Ectodermal cell (in vitro differentiated cells): ENCODE data around the gene ST6GALNAC5.
"Not testable (repeated sequence)": the region's sequence is repeated elsewhere in the genome, so short reads cannot be mapped to it uniquely, and the experiment has no call there.

Source experiments
- H3K27ac ChIP-seq: 2 replicates; pipeline ENCODE4 v1.7.0; 2013; ENCODE audit warnings: mild to moderate bottlenecking, low read depth, low read length; ENCODE audit not compliant: insufficient read depth, poor library complexity, severe bottlenecking
- H3K27me3 ChIP-seq: 2 replicates; pipeline ENCODE4 v1.7.0; 2013; ENCODE audit warnings: mild to moderate bottlenecking, low read length; ENCODE audit not compliant: insufficient read depth, control insufficient read depth, poor library complexity, severe bottlenecking
- H3K36me3 ChIP-seq: one replicate; pipeline ENCODE4 v1.7.0; 2013; ENCODE audit warnings: low read length; ENCODE audit not compliant: control insufficient read depth, insufficient read depth
- H3K4me1 ChIP-seq: one replicate; pipeline ENCODE4 v1.7.0; 2013; ENCODE audit warnings: low read length; ENCODE audit not compliant: control insufficient read depth, insufficient read depth
- H3K4me3 ChIP-seq: 2 replicates; pipeline ENCODE4 v1.7.0; 2013; ENCODE audit warnings: low read depth, low read length, control low read depth; ENCODE audit not compliant: insufficient read depth
- H3K9me3 ChIP-seq: 2 replicates; pipeline ENCODE4 v1.7.0; 2013; ENCODE audit warnings: mild to moderate bottlenecking, low read length, moderate library complexity; ENCODE audit not compliant: control insufficient read depth
- WGBS, 2 experiments: methylation state at CpG; one replicate each; pipeline ENCODE4 v1.1.7; 2013; ENCODE audit warnings: missing lambda C conversion rate in 2 of 2; 5-methylcytosine and 5-hydroxymethylcytosine counted together

The ST6GALNAC5 gene

GRCh38 chr1:76865696-76866286 is 1.5 kb upstream of the ST6GALNAC5 start:
- H3K9me3 ChIP-seq = no peaks in the 10 kb centered on the region
- H3K4me1 ChIP-seq = peaks cover 8% of the 10 kb centered on the region
- H3K27me3 ChIP-seq = peaks cover 12% of the 10 kb centered on the region
- H3K4me3 ChIP-seq = no peak overlapping the region
- no peaks in the 10 kb centered on the region for H3K36me3 ChIP-seq
- no peak overlapping the region for H3K27ac ChIP-seq
- 59 to 89% methylated on average over 2 of the region's 2 CpGs for WGBS, 2 experiments

- no peak overlapping the region for H3K27ac ChIP-seq
- H3K4me1 ChIP-seq = peaks cover 8% of the 10 kb centered on the region
- H3K36me3 ChIP-seq = no peaks in the 10 kb centered on the region
- H3K27me3 ChIP-seq = peaks cover 12% of the 10 kb centered on the region
- no peak overlapping the region for H3K4me3 ChIP-seq
- H3K9me3 ChIP-seq = no peaks in the 10 kb centered on the region
- WGBS, 2 experiments = 90% methylated on average over 3 to 4 of the region's 4 CpGs
Measured at GRCh38 chr1:76866566-76866965, 714 bp upstream of the ST6GALNAC5 start.

GRCh38 chr1:76868154-76868882 is 1.0 kb downstream of the ST6GALNAC5 start:
- H3K27ac ChIP-seq = no peak overlapping the region
- WGBS, 2 experiments = 0 to 1% methylated on average over 64 to 65 of the region's 65 CpGs

GRCh38 chr1:76868916-76869315 is 1.6 kb downstream of the ST6GALNAC5 start:
- Histone ChIP-seq H3K27me3 (peaks cover 12% of the 10 kb centered on the region), H3K4me3 (peak overlapping the region; percentile 83), H3K9me3 (no peaks in the 10 kb centered on the region), H3K4me1 (peaks cover 8% of the 10 kb centered on the region), H3K36me3 (no peaks in the 10 kb centered on the region), H3K27ac (no peak overlapping the region)
- WGBS, 2 experiments = 1 to 4% methylated on average over 19 of the region's 19 CpGs

More at GRCh38 chr1:76868154-76868882, 1.0 kb downstream of the ST6GALNAC5 start:
- peaks cover 12% of the 10 kb centered on the region for H3K27me3 ChIP-seq
- H3K36me3 ChIP-seq = no peaks in the 10 kb centered on the region
- H3K9me3 ChIP-seq = no peaks in the 10 kb centered on the region
- H3K4me3 ChIP-seq = peak overlapping the region; percentile 83
- peaks cover 8% of the 10 kb centered on the region for H3K4me1 ChIP-seq

GRCh38 chr1:76870037-76870436 is 2.8 kb downstream of the ST6GALNAC5 start:
- Histone ChIP-seq H3K36me3 (no peaks in the 10 kb centered on the region), H3K9me3 (no peaks in the 10 kb centered on the region), H3K4me3 (no peak overlapping the region), H3K27ac (no peak overlapping the region), H3K27me3 (peaks cover 12% of the 10 kb centered on the region), H3K4me1 (peaks cover 8% of the 10 kb centered on the region)
- WGBS, 2 experiments = 92 to 94% methylated on average over 2 of the region's 2 CpGs

GRCh38 chr1:76871355-76871974 is 4.2 kb downstream of the ST6GALNAC5 start:
- Histone ChIP-seq H3K9me3 (no peaks in the 10 kb centered on the region), H3K4me1 (peaks cover 8% of the 10 kb centered on the region), H3K4me3 (no peak overlapping the region), H3K36me3 (no peaks in the 10 kb centered on the region), H3K27me3 (peaks cover 12% of the 10 kb centered on the region), H3K27ac (no peak overlapping the region)
- WGBS, 2 experiments = 95% methylated on average over 3 of the region's 3 CpGs

GRCh38 chr1:76872944-76873343 is 5.7 kb downstream of the ST6GALNAC5 start:
- H3K36me3 ChIP-seq = no peaks in the 10 kb centered on the region
- H3K4me3 ChIP-seq = no peak overlapping the region
- H3K27ac ChIP-seq = no peak overlapping the region
- H3K4me1 ChIP-seq = peaks cover 8% of the 10 kb centered on the region
- no peaks in the 10 kb centered on the region for H3K9me3 ChIP-seq
- H3K27me3 ChIP-seq = peaks cover 12% of the 10 kb centered on the region

- Histone ChIP-seq H3K27me3 (no peaks in the 10 kb centered on the region), H3K4me3 (no peak overlapping the region), H3K4me1 (no peaks in the 10 kb centered on the region), H3K27ac (no peak overlapping the region), H3K36me3 (no peaks in the 10 kb centered on the region), H3K9me3 (no peaks in the 10 kb centered on the region)
- WGBS, 2 experiments = 96 to 98% methylated on average over 8 of the region's 8 CpGs
Measured at GRCh38 chr1:76876655-76877395, 9.5 kb downstream of the ST6GALNAC5 start.

- H3K4me3 ChIP-seq, H3K4me1 ChIP-seq: not testable (repeated sequence)
Measured at GRCh38 chr1:76879014-76879413, 11.7 kb downstream of the ST6GALNAC5 start.

GRCh38 chr1:76881762-76882161 is 14.5 kb downstream of the ST6GALNAC5 start:
- no peak overlapping the region for H3K27ac ChIP-seq
- H3K4me1 ChIP-seq = no peaks in the 10 kb centered on the region
- H3K4me3 ChIP-seq = no peak overlapping the region
- no peaks in the 10 kb centered on the region for H3K9me3 ChIP-seq
- H3K36me3 ChIP-seq = no peaks in the 10 kb centered on the region
- no peaks in the 10 kb centered on the region for H3K27me3 ChIP-seq

More at GRCh38 chr1:76879014-76879413, 11.7 kb downstream of the ST6GALNAC5 start:
- H3K27ac ChIP-seq, H3K36me3 ChIP-seq, H3K27me3 ChIP-seq, H3K9me3 ChIP-seq: not testable (repeated sequence)
